NCI-H82 (cell line): ENCODE results near the gene COX19.
A peak's percentile ranks its signal among the peaks of the same experiment; 100 is the strongest.
"Not testable (repeated sequence)": the region's sequence is repeated elsewhere in the genome, so short reads cannot be mapped to it uniquely, and the experiment has no call there.

Experiments used
- DNase-seq: peaks from one replicate; lab custom pipeline; 2025; lab: John Stamatoyannopoulos, UW

The COX19 gene

GRCh38 chr7:924042-924441, 51.3 kb downstream of the COX19 start:
- DNase-seq = not testable (repeated sequence)

DNA sequence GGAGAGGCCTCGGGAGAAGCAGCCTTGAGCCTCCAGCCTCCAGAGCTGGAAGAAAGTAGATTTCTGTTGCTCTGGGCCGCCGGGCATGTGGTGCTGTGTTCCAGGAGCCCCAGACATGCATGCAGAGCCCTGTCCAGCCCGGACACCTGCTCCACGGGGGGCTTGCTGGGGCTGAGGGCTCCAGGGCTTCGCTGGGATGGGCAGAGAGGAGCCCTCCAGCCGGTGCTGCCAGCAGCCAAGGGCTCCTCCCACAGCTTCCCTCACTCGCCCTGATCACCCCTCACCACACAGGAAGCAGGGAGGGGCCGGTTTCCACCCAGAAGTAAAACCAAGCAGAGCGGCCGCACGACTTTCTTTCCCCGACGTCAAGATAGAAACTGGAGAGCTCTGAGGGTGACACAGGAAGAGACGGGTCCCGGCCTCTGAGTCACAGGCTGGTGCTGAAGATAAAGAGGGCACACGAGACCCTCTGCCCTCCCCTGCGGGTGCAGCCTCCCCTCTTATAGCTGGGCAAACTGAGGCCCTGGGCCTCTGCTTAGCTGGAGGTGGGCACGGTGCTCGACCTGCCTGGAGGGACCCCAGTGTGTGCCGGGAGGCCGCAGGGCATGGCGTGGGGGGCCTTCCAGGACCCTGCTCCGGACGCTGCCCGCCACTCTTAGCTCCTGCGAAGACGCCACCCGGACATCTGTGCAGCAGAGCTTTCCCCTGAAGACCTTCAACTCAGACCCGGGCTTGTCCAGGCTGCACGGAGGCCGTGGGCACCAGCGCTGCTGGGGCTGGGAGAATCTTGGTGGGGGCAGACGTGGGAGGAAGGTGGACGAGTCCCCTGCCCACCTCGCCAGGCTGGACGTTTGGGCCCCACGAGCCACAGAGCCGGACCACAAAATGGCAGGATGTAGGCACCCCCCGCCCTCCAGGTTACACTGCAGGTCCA, 52.0 kb downstream of the COX19 start:
- peak; percentile 48 for DNase-seq

DNA sequence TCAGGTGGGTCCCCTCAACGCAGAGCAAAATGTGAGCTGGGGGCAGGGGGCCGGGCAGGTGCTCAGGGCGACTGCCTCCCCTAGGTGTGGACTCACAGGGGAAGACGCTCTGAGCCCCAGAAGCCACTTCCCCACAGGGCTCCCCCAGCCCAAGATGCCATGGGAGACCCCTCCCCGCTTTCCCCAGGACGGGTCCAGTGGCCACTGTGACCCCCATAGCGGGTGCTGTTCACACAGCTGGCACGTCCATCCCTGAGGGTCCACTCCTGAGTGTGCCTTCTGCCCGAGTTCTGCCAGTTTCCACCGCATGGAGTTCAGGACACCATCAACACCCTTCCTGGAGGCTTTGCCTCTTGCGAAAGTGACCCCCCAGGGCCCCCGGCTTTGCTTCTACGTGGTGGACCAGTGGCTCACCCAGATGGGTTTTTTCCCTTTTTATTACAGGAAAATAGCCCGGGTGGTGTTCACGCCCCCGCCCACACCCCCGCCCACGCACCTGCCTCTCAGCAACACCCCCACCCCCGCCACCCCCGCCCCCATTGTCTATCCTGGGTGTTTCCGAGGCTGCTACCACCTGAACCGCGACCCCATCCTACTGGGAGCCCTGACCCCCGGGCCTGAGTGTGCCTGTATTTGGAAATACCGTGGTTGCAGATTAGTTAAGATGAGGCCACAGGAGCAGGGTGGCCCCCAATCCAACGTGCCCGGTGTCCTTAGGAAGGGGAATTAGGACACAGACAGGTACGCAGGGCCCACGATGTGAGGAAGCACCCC, 52.8 kb downstream of the COX19 start:
- no peak for DNase-seq

GRCh38 chr7:921581-922333, 53.6 kb downstream of the COX19 start:
- DNase-seq = no peak

- DNase-seq = no peak
Measured at GRCh38 chr7:921071-921461, 54.3 kb downstream of the COX19 start.

DNA sequence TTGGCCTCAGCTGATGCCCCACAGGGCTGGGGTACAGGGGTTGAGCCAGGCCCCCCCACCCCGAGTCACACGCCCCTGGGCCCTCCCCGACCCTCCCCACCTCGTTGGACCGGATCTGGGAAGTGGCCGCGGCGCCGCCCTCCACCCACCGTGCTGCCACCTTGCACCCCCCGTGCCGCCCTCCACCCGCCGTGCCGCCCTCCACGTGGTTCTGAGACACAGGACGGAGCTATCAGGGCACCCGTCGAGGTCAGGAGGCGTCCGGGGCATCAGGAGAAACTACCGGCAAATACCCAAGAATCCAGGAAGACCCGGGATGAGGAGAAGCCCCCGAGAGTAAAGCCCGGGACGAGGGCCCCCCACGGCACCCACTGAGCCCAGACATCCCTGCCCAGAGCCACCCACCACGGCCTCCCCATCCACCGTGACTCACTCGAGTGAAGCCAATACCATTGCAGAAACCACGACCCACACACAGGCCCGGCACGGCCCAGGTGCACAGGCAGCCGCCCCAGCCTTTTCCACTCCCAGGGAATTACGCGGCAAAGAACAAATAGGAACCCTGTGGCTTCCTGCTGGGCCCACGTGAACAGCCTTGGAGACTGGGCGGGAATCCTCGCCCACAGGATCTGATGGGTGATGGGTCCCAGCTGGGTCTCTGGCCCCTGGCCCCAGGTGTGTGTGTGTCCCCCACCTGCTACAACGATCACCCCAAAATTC, 54.8 kb downstream of the COX19 start:
- DNase-seq = no peak

DNA sequence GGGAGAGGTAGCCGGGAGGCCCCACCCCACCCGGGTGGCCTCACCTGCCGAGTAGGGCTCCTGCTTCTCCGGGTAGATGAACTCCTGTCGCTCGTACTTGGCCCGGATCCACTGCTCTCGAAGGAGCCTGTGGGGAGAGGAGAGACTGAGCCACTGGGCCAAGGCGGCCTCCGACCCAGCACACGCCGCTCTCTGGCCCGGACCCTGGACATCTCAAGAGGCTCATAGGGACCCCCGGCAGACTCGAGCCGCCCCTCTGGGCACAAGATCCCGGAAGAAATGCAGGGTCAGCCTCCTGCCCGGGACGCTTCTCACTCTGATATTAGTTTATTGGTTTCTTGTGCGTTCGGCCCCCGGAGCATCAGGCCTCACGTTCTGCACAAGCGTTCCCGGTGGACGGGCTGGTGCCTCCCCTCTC, 55.4 kb downstream of the COX19 start:
- no peak for DNase-seq

DNA sequence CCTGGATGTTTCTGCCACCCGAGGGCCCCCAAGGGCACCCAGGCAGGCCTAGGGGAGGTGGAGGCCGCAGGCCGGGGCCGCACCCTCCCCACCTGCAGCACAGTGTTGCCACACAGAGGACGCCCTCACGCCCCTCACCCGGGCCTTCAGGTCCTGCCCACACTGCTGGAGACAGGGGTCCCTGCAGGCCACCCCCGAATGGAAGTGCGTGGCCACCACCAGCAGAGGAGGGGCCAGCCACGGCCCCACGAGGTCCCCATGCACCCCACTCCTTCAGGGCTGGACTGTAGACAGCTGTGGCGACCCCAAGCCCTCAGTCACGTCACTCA, 56.3 kb downstream of the COX19 start:
- DNase-seq = no peak

GRCh38 chr7:918441-919113, 56.8 kb downstream of the COX19 start:
- no peak for DNase-seq

DNA sequence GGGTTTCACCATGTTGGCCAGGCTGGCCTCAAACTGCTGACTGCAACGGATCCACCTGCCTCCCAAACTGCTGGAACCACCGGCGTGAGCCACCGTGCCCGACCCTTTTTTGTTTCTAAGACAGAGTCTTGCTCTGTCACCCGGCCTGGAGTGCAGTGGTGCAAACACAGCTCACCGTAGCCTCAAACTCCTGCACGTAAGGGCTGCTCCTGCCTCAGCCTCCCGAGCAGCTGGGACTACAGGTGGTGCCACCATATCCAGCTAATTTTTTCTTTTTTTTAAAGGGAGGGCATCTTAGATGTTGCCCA, 57.3 kb downstream of the COX19 start:
- DNase-seq = no peak

- DNase-seq = no peak
Measured at GRCh38 chr7:917255-918117, 57.9 kb downstream of the COX19 start.

DNA sequence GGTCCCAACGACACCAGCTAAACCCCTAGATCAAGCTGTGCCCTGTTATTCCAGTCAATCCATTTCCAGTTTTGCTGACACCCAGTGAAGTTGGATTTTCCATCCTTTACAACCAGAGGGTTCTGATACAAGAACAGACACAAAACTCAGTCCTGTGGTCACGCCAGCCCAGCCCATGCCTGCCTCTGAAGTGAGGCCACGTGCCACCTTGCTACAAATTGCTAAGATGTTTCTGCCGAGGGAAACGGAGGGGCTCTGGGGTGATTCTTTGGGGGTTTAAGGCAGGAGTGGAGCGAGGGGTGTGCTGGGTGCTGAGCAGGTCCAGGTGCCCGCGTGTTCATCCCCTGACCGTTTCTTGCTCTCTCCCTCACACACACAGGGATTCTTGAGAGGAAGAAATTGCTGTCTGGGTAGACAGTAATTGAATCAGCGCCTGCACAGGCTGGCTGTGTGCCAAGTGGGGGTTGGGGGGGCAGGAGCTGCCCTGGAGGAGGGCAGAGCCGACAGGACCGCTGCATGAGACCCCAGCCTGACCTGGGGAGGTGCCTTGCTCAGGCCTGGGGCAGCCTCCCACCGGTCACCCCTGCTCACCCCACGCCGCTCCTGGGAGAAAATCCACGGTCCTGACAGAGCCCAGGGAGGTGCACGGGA, 58.9 kb downstream of the COX19 start:
- DNase-seq = peak; percentile 39
